ENCODE measurements around the gene HOXB5.
A peak's percentile ranks its signal among the peaks of the same experiment; 100 is the strongest.

The HOXB5 gene

DNA sequence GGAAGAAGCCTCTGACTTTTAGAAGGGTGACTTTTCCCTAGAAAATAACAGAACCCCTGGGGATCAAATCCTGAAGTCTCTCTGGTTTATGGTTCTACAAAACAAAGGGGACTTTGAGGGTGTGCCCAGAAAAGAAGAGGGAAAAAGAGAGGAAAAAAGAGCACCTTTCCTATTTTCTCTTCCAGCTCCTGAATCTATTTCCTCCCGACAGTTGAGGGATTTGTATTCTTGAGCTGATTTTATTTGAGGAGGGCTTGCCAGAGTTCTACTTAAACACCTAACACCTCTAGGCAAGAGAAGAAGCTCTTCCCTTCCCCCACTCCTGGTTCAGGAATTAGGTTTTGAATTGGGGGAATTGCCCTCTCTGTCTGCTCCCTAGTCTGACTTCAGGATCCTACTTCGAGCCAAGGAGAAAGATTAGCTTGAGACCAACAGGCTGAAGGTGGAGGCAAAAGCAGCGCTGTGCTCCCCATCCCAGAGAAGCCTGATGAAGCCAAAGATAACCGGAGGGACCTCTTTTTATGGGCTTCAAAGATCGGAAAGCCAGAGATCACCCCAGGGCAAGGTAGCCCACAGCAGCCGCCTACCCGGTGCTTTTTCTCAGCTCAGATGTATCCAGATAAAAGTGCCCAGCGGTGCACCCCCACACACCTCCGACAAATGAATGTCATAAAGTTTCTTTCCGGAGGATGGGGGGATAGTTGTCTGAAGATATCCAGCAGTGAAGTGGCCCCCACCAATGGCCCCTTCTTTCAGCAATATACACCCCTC, 4.3 kb downstream of the HOXB5 start:
- no peak for DNase-seq

DNA sequence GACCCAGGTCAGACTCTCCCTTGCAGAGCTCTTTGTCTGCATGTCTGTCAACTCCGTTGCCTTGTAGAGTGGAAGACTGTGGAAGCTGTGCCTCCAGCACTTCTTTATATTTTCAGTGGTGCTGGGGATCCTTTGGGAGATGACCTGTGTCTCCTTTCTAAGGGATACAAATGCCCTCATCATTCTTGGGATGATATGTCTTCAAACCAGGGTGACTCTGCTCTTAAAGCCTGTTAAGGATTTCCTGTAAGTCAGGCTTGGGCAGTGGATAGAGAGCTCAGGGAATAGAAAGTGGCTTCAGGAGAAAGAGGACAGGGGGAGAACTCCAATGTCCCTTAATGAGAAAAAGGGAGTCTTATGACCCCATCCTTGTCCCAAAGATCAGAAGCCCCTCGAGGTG, 5.1 kb downstream of the HOXB5 start:
- no peak for DNase-seq

GRCh38 chr17:48588074-48588415, 5.5 kb downstream of the HOXB5 start:
- DNase-seq: no peak

DNA sequence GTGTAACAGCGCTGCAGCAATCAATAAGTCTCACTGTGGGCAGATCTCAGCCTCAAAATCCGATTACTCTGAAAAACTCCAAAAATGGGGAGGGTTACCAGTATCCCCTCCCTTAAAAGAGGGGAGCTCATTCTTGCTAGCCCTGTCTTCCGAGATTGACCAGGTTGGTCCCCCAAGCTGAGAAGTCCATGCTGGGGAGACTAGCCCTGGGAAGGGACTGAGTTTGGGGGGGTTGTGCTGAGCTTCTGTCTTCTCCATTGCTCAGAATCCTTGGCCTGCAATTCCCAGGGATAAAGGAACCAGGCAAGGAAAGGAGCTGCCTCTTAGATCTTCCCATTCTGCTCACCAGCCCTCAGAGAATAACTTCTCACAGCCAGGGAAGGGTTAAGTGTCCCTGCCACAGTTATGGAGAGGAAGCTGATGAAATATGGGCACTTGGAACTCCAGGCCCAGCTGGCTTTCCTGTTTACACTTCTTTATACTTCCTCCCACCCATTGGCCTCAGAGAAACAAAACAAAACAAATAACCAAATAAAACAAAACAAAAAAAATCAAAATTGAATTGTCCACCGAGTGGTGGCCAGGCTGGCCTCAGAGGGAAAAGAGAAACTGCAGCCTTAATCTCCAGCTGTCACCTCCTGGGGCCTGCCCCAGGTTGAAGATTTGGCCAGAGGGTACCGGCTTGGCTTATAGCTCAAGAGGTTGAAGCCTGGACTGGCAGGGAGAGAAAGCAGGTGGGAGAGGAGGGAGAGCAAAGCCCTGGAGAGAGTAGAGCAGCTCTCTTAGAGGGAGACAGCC, 6.1 kb downstream of the HOXB5 start:
- no peak for DNase-seq

DNA sequence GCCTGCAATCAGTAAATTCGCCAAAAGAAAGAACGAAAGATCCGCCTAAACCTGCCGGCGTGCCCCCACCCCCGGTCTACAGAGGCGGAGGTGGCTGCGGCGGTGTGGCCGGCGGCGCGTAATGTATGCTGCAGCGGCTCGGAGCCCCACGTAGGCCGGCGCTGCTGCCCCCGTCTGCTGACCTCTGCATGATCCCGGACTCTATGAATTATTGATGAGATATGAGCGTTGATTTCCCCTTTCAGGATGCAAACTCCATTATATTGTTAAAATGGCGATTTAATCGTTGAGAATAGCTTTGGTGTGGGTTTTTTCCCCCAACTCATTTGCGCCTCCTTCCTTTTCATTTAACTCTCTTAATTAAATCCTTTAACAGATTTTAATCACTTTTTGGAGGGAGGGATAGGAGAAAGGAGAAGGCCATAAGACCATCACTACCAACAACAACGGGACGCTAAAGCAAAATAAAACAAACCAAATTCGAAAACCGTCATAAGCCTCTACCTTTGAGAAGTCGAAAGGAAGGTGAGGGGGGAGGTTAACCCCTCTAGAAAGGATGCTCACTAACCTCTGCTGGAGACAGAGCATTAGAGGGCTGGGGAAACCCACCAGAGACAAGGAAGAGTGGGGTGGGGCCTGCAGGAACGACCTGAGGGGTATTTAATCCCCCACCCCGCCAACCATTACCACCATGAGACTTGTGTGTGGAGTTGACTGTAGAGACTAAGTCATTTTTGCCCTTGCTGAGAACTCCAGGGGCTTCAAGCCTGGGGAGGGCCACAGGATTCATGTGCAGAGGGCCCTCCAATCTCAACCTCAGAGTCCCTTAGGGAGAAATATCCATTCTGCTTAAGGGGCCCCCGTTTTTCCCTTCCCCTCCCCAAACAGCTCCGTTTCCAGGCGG, 7.0 kb downstream of the HOXB5 start:
- DNase-seq: no peak

DNA sequence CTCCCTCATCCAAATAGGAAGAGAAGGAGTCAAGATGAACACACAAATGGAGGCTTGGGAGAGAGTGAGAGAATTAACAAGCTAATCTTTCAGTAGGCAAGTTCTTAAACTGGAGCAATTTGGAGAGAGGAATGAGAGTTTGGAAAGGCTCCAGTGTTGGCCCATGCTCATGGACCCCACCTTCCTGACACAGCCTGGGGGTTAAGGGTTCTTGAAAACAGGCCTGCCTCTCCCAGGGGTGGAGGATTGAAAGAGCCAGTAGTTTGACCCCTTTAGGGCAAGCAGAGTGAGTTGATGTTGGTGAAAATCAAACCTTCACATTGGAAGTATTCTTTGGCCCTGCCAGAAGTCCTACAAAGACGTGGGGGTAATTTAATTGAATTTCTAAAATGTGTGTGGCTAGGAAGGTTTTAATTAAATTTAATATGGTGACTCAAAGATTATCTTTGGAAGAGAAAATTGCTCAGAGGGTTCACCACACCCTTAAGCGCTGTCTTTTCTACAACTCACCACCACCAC, 9.3 kb downstream of the HOXB5 start:
- DNase-seq: no peak

GRCh38 chr17:48583708-48584222, 9.8 kb downstream of the HOXB5 start:
- no peak for DNase-seq

DNA sequence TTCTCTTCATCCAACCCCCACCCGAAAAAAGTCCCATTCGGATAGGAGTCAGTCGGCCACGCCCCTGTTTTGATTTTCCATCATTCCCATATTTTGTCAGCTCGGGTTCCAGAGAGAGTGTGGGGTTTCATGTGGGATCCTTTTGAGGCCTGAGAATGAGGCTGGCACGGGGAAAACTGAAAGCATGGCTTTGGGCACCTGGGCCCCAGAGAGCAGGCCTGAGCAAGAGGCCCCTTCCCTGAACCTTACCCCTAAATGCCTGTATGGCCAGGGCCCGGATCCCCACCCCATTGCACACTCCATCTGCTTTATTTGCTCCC, 10.9 kb downstream of the HOXB5 start:
- DNase-seq: no peak

- no peak for DNase-seq
These were observed 13.6 kb downstream of the HOXB5 start for GRCh38 chr17:48579760-48580554.

DNA sequence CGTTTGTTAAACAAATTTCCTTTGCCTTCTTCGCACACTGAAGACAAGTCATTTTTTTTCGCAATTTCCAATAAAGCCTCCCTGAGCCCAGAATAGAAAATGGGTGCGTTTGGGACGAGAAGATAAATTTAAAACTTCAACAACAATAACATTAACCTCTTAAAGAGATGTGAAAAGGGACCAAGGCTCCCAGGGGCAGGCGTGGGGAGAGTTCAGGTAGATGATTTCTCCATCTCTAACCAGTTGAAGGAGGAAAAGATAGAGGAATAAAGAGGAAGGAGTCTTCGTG, 14.2 kb downstream of the HOXB5 start:
- no peak for DNase-seq

GRCh38 chr17:48578616-48579470, 14.7 kb downstream of the HOXB5 start:
- DNase-seq: no peak

DNA sequence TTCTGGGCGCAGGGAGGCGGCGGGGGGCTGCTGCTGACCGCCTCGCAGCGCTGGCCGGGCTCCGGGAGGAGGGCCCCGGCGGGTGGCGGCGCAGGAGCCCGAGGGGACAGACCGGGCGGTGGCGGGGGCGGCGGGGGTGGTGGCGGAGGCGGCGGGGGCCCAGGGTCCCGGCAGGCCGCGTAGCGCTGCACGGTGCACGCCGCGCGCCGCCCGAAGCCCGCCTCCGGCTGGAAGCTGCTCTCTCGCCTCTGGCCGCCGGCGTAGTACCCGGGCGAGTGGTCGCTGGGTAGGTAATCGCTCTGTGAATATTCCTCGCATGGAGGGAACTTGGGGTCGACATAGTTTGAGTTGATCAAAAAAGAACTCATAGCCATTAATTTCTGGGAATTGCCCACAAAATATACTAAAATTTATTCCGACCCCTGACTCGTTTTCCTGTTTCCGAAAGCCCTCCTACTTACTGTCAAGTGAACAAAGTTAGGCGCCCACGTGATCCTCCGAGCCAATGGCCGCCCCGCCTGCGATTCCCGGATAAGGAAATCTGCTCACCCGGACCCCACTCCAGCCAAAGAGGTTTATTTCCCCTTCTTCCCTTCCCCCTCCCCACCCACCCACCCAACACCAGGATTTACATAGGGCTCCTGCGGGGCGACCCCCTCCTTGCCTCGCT, 15.5 kb downstream of the HOXB5 start, which contains the start of gene HOXB4:
Gene HOXB4 (minus strand): TSS at position 405 of the 670 bp plus-strand sequence. CDS start 31 bp downstream, at position 374.
- DNase-seq: peak in 10 of 14 donors; percentile 40 to 78 (median 63)

GRCh38 chr17:48577330-48577945, 16.1 kb downstream of the HOXB5 start:
- no peak for DNase-seq

GRCh38 chr17:48576479-48577309, 16.9 kb downstream of the HOXB5 start:
- DNase-seq: no peak

GRCh38 chr17:48575673-48576478, 17.7 kb downstream of the HOXB5 start:
- peak in 2 of 14 donors; percentile 39 to 66 for DNase-seq

GRCh38 chr17:48575066-48575582, 18.5 kb downstream of the HOXB5 start:
- no peak for DNase-seq

GRCh38 chr17:48574505-48575065, 19.0 kb downstream of the HOXB5 start:
- DNase-seq: no peak

All from C1 segment of cervical spinal cord (tissue), 14 donors.